GM21717 (cell line): ENCODE results near the gene MAJIN.

ENCODE experiments used
- ATAC-seq: cut with Tn5 transposase; IDR thresholded peaks from one replicate; pipeline ENCODE4 v1.9.1; 2021; ENCODE audit warnings: mild to moderate bottlenecking, moderate library complexity; ENCODE audit not compliant: unreplicated experiment

Gene MAJIN

GRCh38 chr11:64893194-64894069, 78.5 kb downstream of the MAJIN start:
- ATAC-seq, result no peak

DNA sequence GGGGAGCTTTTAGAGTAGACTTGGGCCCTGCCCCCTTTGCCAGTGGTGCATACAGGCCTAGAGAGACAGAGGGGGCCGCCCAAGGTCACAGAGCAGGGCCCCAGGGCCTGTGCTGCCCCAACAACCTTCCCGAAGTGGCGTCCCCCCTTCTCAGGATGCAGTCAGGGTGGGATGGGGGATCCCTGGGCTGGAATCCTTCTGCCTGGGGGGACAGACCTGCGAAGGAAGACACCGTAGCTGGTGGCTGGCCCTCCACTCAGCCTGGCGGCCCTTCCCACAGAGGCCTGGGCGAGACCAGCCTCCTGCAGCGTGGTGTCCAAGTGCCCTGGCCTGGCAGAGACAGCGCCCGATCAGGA, 79.1 kb downstream of the MAJIN start:
- no peak for ATAC-seq

DNA sequence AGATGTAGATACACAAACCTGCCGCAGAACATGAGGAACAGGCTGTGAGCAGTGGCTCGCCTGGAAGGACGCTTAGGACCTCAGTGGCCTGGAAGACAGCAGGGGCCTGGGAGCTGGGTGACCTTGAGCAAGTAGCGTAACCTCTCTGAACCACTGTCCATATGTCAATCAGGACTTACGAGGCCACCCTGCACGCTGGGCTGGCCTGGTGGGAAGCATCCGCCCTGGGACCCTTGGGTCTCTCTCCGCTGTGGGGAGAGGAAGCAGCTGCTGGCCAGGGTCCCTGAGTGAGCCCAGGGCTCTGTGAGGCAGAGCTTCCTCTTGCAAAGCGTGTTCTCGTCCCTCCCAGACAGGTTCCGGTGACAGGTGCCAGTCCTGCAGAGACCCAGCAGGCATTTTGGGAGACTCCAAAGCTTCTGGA, 79.5 kb downstream of the MAJIN start:
- ATAC-seq, result no peak

DNA sequence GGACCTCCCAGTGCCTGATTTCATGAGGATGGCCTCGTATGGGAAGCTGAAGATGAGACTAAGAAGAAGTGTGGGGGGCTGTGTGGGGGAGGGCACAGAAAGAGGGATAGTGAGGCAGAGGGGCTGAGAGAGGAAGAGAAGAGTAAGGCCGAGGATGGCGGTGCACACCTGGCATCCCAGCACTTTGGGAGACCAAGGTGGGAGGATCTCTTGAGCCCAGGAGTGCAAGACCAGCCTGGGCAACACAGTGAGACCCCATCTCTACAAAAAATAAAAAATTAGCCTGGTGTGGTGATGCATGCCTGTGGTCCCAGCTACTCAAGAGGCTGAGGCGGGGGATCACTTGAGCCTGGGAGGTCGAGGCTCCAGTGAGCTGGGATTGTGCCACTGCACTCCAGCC, 80.0 kb downstream of the MAJIN start:
- ATAC-seq, result no peak

GRCh38 chr11:64891215-64891848, 80.6 kb downstream of the MAJIN start:
- ATAC-seq, result no peak

- no peak for ATAC-seq
Measured at GRCh38 chr11:64890522-64890939, 81.4 kb downstream of the MAJIN start.

DNA sequence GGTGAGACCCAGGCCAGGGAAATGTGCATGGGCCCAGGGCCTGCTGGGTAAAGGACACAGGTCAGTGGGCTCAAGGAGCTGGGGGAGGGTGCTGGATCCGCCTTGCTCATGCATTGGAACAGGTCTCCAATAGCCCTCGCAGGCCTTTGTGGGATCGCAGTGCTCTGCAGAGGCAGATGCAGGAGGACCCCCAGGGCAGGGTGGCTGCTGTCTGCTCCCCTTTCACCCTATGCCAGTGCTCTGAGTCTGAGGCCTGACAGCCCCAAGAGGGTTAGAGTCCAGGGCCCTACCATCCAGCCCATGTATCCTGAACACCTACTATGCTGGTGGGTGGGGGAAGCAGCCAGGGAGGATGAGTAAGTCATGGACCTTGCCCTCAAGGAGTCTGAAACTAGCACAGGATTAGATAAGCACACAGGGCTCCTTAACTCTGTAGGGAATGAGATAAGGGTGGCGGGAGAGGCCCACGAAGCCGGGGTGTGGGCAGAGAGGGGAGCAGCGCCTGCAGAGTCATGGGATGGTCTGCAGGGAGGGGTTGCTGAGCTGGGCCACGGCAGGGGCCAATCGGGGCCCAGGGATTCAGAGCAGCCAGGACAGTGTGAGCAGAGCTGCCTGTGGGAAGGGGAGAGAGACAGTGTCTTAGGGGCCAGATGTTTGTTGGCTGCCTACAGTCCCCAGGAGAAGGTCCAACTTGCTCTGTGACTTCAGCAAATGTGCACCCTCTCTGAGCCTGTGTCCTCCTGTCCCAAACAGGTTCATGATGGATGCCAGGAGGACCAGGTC, 83.0 kb downstream of the MAJIN start:
- ATAC-seq, result no peak

- ATAC-seq, result no peak
Measured at GRCh38 chr11:64888406-64888728, 83.5 kb downstream of the MAJIN start.
